ENCODE measurements around the gene MAPKAP1.

GRCh38 chr9:125609744-125610143 is 97.3 kb downstream of the MAPKAP1 start:
- TF ChIP-seq POLR2AphosphoS5 (IDR thresholded peaks at IDR 0.05; ENCODE audit: borderline replicate concordance, low read depth, low read length) (no peak), EZH2 (IDR thresholded peaks at IDR 0.05) (no peak), FOXP2 (optimal IDR thresholded peaks at IDR 0.05; ENCODE audit: control extremely low read depth, extremely low read length, insufficient read depth) (no peak)
